Calu3 (cell line): ENCODE results near the gene PTPRG. TPM values are rescaled to one million over a fixed set of nuclear protein-coding genes. Genes with fewer than 3 reads are reported as not detected.

Experiments
- BruUV-seq: library from RNA; stranded (reverse); fragments of 400-500 nt; replicated peaks from 2 replicates; lab custom pipeline; 2021; lab: Mats Ljungman, UMichigan
- CTCF ChIA-PET: fragments of 300-600 bp; sonication (Branson Sonifier 250); formaldehyde crosslinking; loops from one replicate; lab custom pipeline; 2022; ENCODE audit warnings: antibody characterized with exemption; lab: Charles Lee
- DNase-seq: peaks from one replicate; pipeline ENCODE4 v3.0.0; 2022
- H3K27ac Mint-ChIP-seq: one replicate; pipeline ENCODE4 v1.8.0; 2022; ENCODE audit warnings: mixed read lengths; ENCODE audit not compliant: unreplicated experiment
- H3K27me3 Mint-ChIP-seq: one replicate; pipeline ENCODE4 v1.8.0; 2022; ENCODE audit warnings: mixed read lengths; ENCODE audit not compliant: unreplicated experiment
- H3K36me3 Mint-ChIP-seq: one replicate; pipeline ENCODE4 v1.8.0; 2022; ENCODE audit warnings: mild to moderate bottlenecking, moderate library complexity, mixed read lengths; ENCODE audit not compliant: insufficient read depth, unreplicated experiment
- H3K4me1 Mint-ChIP-seq: one replicate; pipeline ENCODE4 v1.8.0; 2022; ENCODE audit warnings: mild to moderate bottlenecking, low read depth, mixed read lengths; ENCODE audit not compliant: unreplicated experiment
- H3K4me3 Mint-ChIP-seq: one replicate; pipeline ENCODE4 v1.8.0; 2022; ENCODE audit warnings: mild to moderate bottlenecking, low read depth, moderate library complexity, mixed read lengths; ENCODE audit not compliant: unreplicated experiment
- H3K9me3 Mint-ChIP-seq: one replicate; pipeline ENCODE4 v1.8.0; 2022; ENCODE audit warnings: low read depth, mixed read lengths; ENCODE audit not compliant: unreplicated experiment
- intact Hi-C: fragments of 100-400 bp; cut with micrococcal nuclease; formaldehyde crosslinking; loops from one replicate; pipeline ENCODE4 v1.10.0; 2022; ENCODE audit not compliant: unreplicated experiment
- total RNA-seq: library from RNA; stranded (reverse); gene quantifications from 2 replicates; pipeline ENCODE4 v1.2.3, GENCODE V29; 2022
- TF ChIP-seq, protein P1 (sequence below): fragments of 200-600 bp; IDR thresholded peaks from one replicate; pipeline ENCODE4 v1.8.0; 2022; ENCODE audit warnings: antibody characterized with exemption; ENCODE audit not compliant: unreplicated experiment

Gene PTPRG
- total RNA-seq, 1 experiment from 2014 or later: 0.35 TPM

DNA sequence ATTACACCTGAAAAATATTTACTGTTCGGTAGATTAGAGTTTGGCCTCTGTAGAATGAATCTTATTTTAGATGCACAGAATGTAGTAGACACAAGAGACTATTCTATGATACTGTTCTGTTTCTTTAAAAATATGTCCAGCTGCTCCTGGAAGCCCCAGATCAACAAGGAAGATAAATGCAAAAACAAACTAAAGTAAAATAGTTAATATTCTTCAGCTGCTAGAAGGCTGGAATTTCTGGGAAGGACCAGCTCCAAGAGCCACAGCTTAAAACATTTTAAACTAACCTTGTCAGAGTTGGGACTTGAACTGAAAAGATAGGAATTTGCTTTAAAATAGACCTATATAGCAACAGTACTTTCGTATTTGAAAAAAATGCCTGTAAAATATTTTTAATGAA lies 277.9 kb downstream of the PTPRG start:
- Mint-ChIP-seq H3K4me1 (no peaks in the 10 kb centered on the region), H3K27me3 (no peaks in the 10 kb centered on the region), H3K27ac (no peak overlapping the region), H3K36me3 (no peaks in the 10 kb centered on the region), H3K9me3 (peaks cover 5% of the 10 kb centered on the region), H3K4me3 (no peak overlapping the region)
- DNase-seq: no peak
- TF ChIP-seq, protein P1, sequence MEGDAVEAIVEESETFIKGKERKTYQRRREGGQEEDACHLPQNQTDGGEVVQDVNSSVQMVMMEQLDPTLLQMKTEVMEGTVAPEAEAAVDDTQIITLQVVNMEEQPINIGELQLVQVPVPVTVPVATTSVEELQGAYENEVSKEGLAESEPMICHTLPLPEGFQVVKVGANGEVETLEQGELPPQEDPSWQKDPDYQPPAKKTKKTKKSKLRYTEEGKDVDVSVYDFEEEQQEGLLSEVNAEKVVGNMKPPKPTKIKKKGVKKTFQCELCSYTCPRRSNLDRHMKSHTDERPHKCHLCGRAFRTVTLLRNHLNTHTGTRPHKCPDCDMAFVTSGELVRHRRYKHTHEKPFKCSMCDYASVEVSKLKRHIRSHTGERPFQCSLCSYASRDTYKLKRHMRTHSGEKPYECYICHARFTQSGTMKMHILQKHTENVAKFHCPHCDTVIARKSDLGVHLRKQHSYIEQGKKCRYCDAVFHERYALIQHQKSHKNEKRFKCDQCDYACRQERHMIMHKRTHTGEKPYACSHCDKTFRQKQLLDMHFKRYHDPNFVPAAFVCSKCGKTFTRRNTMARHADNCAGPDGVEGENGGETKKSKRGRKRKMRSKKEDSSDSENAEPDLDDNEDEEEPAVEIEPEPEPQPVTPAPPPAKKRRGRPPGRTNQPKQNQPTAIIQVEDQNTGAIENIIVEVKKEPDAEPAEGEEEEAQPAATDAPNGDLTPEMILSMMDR: no peak
- CTCF ChIA-PET: no interaction called here
- BruUV-seq: no TSS peak
- intact Hi-C loops: no loop called here

DNA sequence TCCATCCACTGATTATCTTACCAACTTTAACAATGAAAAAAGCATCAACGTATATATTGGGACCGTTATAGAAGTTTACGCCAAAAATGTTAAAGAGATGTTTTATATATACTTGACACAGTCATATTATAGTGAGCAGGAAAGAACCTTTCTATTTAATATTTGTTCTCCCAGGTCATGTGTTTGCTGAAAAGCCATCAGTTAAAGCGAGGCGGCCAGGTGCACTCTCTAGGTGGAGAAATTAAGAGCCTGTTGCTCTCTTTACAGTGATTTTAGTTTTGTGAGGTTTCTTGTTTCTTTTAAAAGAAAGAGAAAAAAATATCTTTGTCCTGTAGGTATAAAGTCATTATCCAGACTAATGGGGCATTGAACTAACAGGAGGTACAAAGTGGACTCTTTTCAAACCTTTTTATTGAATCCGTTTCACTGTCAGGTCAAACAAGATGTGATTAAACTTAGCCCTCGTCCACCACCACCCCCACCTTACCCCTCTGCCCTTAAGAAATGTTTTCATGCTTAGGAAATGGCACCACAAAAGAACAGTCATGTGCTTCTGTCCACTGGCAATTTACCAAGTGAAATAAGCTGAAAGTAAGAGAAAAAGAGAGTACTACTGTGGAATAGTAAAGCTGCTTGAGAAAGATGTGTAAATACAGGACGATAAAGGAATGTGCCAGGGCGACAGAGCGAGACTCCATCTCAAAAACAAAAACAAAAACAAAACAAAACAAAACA lies 279.9 kb downstream of the PTPRG start:
- Mint-ChIP-seq H3K27ac (no peak overlapping the region), H3K4me3 (no peak overlapping the region), H3K27me3 (no peaks in the 10 kb centered on the region), H3K9me3 (peaks cover 9% of the 10 kb centered on the region), H3K4me1 (no peaks in the 10 kb centered on the region), H3K36me3 (no peaks in the 10 kb centered on the region)
- TF ChIP-seq, protein P1: no peak
- CTCF ChIA-PET: no interaction called here
- DNase-seq: no peak
- no TSS peak for BruUV-seq
- intact Hi-C loops: no loop called here

GRCh38 chr3:61841988-61842387 lies 280.6 kb downstream of the PTPRG start:
- Mint-ChIP-seq H3K4me1 (no peaks in the 10 kb centered on the region), H3K27me3 (no peaks in the 10 kb centered on the region), H3K9me3 (peaks cover 9% of the 10 kb centered on the region), H3K27ac (no peak overlapping the region), H3K4me3 (no peak overlapping the region), H3K36me3 (no peaks in the 10 kb centered on the region)
- CTCF ChIA-PET: no interaction called here
- no peak for DNase-seq
- BruUV-seq: no TSS peak
- intact Hi-C loops: no loop called here
- TF ChIP-seq, protein P1: no peak

- H3K4me3 Mint-ChIP-seq: no peak overlapping the region
- H3K27ac Mint-ChIP-seq: no peak overlapping the region
- no peak for DNase-seq
- peaks cover 8% of the 10 kb centered on the region for H3K9me3 Mint-ChIP-seq
- no TSS peak for BruUV-seq
- intact Hi-C loops: no loop called here
- no peaks in the 10 kb centered on the region for H3K36me3 Mint-ChIP-seq
- TF ChIP-seq, protein P1: no peak
- no peaks in the 10 kb centered on the region for H3K4me1 Mint-ChIP-seq
- H3K27me3 Mint-ChIP-seq: no peaks in the 10 kb centered on the region
- CTCF ChIA-PET: no interaction called here
These were observed 283.0 kb downstream of the PTPRG start for GRCh38 chr3:61844346-61844745.
